HL-60 (cell line): ENCODE results near the gene DDC.
A peak's percentile ranks its signal among the peaks of the same experiment; 100 is the strongest.

Source experiments
- GABPA ChIP-seq: IDR thresholded peaks from 2 replicates; pipeline ENCODE4 v1.6.1; 2012; ENCODE audit warnings: low read depth
- POLR2AphosphoS5 ChIP-seq: IDR thresholded peaks from 2 replicates; pipeline ENCODE4 v1.6.1; 2012; ENCODE audit warnings: low read depth
- SPI1 ChIP-seq: IDR thresholded peaks from 2 replicates; pipeline ENCODE4 v1.6.1; 2012; ENCODE audit warnings: low read depth, mild to moderate bottlenecking, borderline replicate concordance
- TF ChIP-seq, protein P1 (sequence below): IDR thresholded peaks from one replicate; pipeline ENCODE4 v1.5.1; 2011; ENCODE audit warnings: low read length, control low read depth, inconsistent platforms; ENCODE audit not compliant: insufficient read depth
- TF ChIP-seq, protein P2 (sequence below): IDR thresholded peaks from 2 replicates; pipeline ENCODE4 v1.6.1; 2012; ENCODE audit warnings: low read depth; ENCODE audit not compliant: insufficient replicate concordance

DNA sequence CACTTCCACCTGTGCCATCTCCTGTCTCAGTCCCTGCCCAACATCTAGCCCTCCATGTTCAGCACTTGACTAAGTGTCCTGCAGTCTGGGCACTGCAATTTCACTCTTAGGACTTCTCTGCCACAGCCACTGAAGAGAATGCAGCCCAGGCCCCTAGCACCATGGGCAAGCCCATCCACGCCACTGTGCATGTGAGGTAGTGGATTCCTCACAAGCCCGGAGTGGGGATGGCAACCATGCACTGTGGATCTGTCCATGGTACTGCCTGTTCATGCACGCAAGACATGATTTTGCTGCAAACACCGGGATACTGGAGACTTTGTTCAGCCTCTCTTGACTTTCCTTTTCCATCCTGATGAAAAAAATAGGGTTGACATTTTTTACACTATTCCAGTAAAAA lies 12.3 kb downstream of the DDC start:
- TF ChIP-seq, protein P1, sequence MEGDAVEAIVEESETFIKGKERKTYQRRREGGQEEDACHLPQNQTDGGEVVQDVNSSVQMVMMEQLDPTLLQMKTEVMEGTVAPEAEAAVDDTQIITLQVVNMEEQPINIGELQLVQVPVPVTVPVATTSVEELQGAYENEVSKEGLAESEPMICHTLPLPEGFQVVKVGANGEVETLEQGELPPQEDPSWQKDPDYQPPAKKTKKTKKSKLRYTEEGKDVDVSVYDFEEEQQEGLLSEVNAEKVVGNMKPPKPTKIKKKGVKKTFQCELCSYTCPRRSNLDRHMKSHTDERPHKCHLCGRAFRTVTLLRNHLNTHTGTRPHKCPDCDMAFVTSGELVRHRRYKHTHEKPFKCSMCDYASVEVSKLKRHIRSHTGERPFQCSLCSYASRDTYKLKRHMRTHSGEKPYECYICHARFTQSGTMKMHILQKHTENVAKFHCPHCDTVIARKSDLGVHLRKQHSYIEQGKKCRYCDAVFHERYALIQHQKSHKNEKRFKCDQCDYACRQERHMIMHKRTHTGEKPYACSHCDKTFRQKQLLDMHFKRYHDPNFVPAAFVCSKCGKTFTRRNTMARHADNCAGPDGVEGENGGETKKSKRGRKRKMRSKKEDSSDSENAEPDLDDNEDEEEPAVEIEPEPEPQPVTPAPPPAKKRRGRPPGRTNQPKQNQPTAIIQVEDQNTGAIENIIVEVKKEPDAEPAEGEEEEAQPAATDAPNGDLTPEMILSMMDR, result no peak
- TF ChIP-seq, protein P2, sequence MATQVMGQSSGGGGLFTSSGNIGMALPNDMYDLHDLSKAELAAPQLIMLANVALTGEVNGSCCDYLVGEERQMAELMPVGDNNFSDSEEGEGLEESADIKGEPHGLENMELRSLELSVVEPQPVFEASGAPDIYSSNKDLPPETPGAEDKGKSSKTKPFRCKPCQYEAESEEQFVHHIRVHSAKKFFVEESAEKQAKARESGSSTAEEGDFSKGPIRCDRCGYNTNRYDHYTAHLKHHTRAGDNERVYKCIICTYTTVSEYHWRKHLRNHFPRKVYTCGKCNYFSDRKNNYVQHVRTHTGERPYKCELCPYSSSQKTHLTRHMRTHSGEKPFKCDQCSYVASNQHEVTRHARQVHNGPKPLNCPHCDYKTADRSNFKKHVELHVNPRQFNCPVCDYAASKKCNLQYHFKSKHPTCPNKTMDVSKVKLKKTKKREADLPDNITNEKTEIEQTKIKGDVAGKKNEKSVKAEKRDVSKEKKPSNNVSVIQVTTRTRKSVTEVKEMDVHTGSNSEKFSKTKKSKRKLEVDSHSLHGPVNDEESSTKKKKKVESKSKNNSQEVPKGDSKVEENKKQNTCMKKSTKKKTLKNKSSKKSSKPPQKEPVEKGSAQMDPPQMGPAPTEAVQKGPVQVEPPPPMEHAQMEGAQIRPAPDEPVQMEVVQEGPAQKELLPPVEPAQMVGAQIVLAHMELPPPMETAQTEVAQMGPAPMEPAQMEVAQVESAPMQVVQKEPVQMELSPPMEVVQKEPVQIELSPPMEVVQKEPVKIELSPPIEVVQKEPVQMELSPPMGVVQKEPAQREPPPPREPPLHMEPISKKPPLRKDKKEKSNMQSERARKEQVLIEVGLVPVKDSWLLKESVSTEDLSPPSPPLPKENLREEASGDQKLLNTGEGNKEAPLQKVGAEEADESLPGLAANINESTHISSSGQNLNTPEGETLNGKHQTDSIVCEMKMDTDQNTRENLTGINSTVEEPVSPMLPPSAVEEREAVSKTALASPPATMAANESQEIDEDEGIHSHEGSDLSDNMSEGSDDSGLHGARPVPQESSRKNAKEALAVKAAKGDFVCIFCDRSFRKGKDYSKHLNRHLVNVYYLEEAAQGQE, result peak; percentile 97
- no peak for TF ChIP-seq POLR2AphosphoS5
- TF ChIP-seq SPI1, result no peak
- TF ChIP-seq GABPA, result no peak
